Breast epithelium (tissue), 3 donors: ENCODE results near the gene ISG20.

Source experiments
- CTCF ChIP-seq, 3 donors: fragments of 450-650 bp; IDR thresholded peaks; one replicate each; pipeline ENCODE4 v1.5.1; 2016 to 2017; ENCODE audit warnings: antibody characterized with exemption in 3 of 3, mild to moderate bottlenecking in 3 of 3, moderate library complexity in 3 of 3
- POLR2A ChIP-seq: fragments of 450-650 bp; IDR thresholded peaks from one replicate; pipeline ENCODE4 v1.6.1; 2016; ENCODE audit warnings: antibody characterized with exemption, mild to moderate bottlenecking, moderate library complexity
- POLR2AphosphoS5 ChIP-seq, 3 donors: sonication (generic); formaldehyde crosslinking; IDR thresholded peaks; one replicate each; pipeline ENCODE4 v1.6.1; 2017; ENCODE audit warnings: antibody characterized with exemption in 3 of 3

GRCh38 chr15:88652456-88653199 is 13.8 kb downstream of the ISG20 start:
- no peak for TF ChIP-seq CTCF (IDR thresholded peaks at IDR 0.05)
- TF ChIP-seq POLR2A = no peak
- TF ChIP-seq POLR2AphosphoS5 (IDR thresholded peaks at IDR 0.05) = no peak
